ENCODE results near the gene SLC7A14.

DNA sequence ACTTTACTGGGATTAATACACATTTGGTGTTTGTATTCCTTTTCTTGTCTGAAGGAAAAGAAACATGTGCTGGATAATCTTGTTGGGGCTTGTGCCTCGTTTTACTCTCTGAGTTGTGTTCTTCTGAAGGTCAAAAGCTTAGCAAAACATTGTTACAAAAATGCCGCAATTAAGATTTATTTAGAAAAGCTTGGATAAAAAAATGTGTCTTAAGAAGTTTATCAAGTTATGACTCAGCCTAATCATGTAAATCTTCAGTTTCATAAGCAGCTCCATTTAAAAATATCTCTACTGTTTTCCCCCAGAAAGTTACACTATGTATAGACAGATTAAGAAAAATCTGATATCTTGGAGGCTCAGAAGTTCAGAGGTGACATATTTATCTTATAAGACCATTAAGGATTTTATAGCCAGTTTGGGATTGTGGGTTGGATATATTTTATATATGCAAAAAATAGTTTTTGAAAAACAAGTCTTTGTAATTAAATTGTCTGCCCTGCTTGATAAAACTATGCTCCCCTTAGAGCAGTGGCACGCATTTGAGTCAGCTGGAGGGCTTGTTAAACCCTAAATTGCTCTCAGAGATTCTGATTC lies 110.7 kb downstream of the SLC7A14 start:
- TF ChIP-seq, protein P1, sequence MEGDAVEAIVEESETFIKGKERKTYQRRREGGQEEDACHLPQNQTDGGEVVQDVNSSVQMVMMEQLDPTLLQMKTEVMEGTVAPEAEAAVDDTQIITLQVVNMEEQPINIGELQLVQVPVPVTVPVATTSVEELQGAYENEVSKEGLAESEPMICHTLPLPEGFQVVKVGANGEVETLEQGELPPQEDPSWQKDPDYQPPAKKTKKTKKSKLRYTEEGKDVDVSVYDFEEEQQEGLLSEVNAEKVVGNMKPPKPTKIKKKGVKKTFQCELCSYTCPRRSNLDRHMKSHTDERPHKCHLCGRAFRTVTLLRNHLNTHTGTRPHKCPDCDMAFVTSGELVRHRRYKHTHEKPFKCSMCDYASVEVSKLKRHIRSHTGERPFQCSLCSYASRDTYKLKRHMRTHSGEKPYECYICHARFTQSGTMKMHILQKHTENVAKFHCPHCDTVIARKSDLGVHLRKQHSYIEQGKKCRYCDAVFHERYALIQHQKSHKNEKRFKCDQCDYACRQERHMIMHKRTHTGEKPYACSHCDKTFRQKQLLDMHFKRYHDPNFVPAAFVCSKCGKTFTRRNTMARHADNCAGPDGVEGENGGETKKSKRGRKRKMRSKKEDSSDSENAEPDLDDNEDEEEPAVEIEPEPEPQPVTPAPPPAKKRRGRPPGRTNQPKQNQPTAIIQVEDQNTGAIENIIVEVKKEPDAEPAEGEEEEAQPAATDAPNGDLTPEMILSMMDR (IDR thresholded peaks at IDR 0.05; ENCODE audit: low read depth, low read length) = no peak
- TF ChIP-seq EZH2phosphoT487 (IDR thresholded peaks at IDR 0.05; ENCODE audit: low read depth) = no peak

Measured in OCI-LY3 (cell line).